GM10248 (cell line): ENCODE results near the gene APEH.
"Not testable (repeated sequence)": the region's sequence is repeated elsewhere in the genome, so short reads cannot be mapped to it uniquely, and the experiment has no call there.

ENCODE experiments used
- CTCF ChIA-PET: fragments of 300-600 bp; sonication (Branson Sonifier 250); formaldehyde crosslinking; extraction: SDS; loops from one replicate; lab custom pipeline; 2021; ENCODE audit warnings: antibody characterized with exemption; lab: Yijun Ruan, JAX
- POLR2A ChIA-PET: fragments of 350-650 bp; sonication (Branson Sonifier 250); formaldehyde crosslinking; extraction: SDS; loops from one replicate; lab custom pipeline; 2020; ENCODE audit warnings: antibody characterized with exemption; lab: Yijun Ruan, JAX
- DNase-seq: peaks from one replicate; pipeline ENCODE4 v3.0.0; 2012; ENCODE audit errors: extremely low spot score
- CTCF ChIP-seq: IDR thresholded peaks from 2 replicates; pipeline ENCODE4 v1.5.1; 2012; ENCODE audit warnings: mild to moderate bottlenecking, low read depth; ENCODE audit errors: extremely low read depth, missing control alignments, control extremely low read depth

APEH gene

GRCh38 chr3:49675912-49676311, 1.8 kb downstream of the APEH start:
- no peak for TF ChIP-seq CTCF
- POLR2A ChIA-PET, result no interaction called here
- CTCF ChIA-PET, result interaction anchor here (5.7 kb wide), 1 partner anchor 136 kb away, joined by 43 read pairs; no protein-coding TSS in a partner anchor
- DNase-seq, result no peak

- CTCF ChIA-PET, result interaction anchor here (1.5 to 3.2 kb wide), 2 partner anchors 9 to 141 kb away, joined by 7 to 14 read pairs; no protein-coding TSS in a partner anchor
- DNase-seq, result no peak
- TF ChIP-seq CTCF, result no peak
- POLR2A ChIA-PET, result no interaction called here
These were observed 6.5 kb downstream of the APEH start for GRCh38 chr3:49680493-49681231.

GRCh38 chr3:49681232-49681522, 7.0 kb downstream of the APEH start:
- ChIA-PET POLR2A (no interaction called here), CTCF (interaction anchor here (1.5 to 3.2 kb wide), 2 partner anchors 10 to 142 kb away, joined by 7 to 14 read pairs; no protein-coding TSS in a partner anchor)
- TF ChIP-seq CTCF, result no peak

GRCh38 chr3:49681543-49681942, 7.4 kb downstream of the APEH start:
- POLR2A ChIA-PET, result no interaction called here
- TF ChIP-seq CTCF, result no peak
- CTCF ChIA-PET, result interaction anchor here (3.2 kb wide), 1 partner anchor 142 kb away, joined by 14 read pairs; no protein-coding TSS in a partner anchor
- DNase-seq, result no peak

More at GRCh38 chr3:49681232-49681522, 7.0 kb downstream of the APEH start:
- DNase-seq, result no peak

- no peak for DNase-seq
- no peak for TF ChIP-seq CTCF
- POLR2A ChIA-PET, result interaction anchor here (0.5 kb wide), 1 partner anchor 134 kb away, joined by 7 read pairs; no protein-coding TSS in a partner anchor
- CTCF ChIA-PET, result interaction anchor here (1.1 to 3.2 kb wide), 2 partner anchors 11 to 144 kb away, joined by 3 to 14 read pairs; no protein-coding TSS in a partner anchor
These were observed 9.0 kb downstream of the APEH start for GRCh38 chr3:49683162-49683561.

GRCh38 chr3:49684453-49684852, 10.3 kb downstream of the APEH start:
- DNase-seq, CTCF ChIA-PET, POLR2A ChIA-PET: not testable (repeated sequence)

- DNase-seq, CTCF ChIA-PET, POLR2A ChIA-PET: not testable (repeated sequence)
These were observed 11.0 kb downstream of the APEH start for GRCh38 chr3:49685103-49685502.

GRCh38 chr3:49685846-49686245, 11.7 kb downstream of the APEH start:
- CTCF ChIA-PET, POLR2A ChIA-PET, DNase-seq: not testable (repeated sequence)

GRCh38 chr3:49686346-49686745, 12.2 kb downstream of the APEH start:
- POLR2A ChIA-PET, DNase-seq, CTCF ChIA-PET: not testable (repeated sequence)

- POLR2A ChIA-PET, CTCF ChIA-PET, DNase-seq: not testable (repeated sequence)
These were observed 12.7 kb downstream of the APEH start for GRCh38 chr3:49686769-49687423.

GRCh38 chr3:49687424-49687795, 13.3 kb downstream of the APEH start:
- DNase-seq, CTCF ChIA-PET: not testable (repeated sequence)

More at GRCh38 chr3:49687424-49687795, 13.3 kb downstream of the APEH start:
- POLR2A ChIA-PET, result not testable (repeated sequence)
